HCT116 (cell line): ENCODE measurements around the gene GMDS. TPM values are rescaled to one million over a fixed set of nuclear protein-coding genes. Genes with fewer than 3 reads are reported as not detected.
"Not testable (repeated sequence)": the region's sequence is repeated elsewhere in the genome, so short reads cannot be mapped to it uniquely, and the experiment has no call there.

Experiments
- ATAC-seq: fragments of 200-7000 bp; cut with Tn5 transposase; 2 replicates; pipeline ENCODE4 v1.9.1; 2020; ENCODE audit warnings: mild to moderate bottlenecking, moderate library complexity
- BruUV-seq: library from RNA; stranded (reverse); fragments of 400-500 nt; replicated peaks from 2 replicates; lab custom pipeline; 2021; lab: Mats Ljungman, UMichigan
- CTCF ChIA-PET: fragments of 300-600 bp; sonication (Branson Sonifier 250); formaldehyde crosslinking; loops from one replicate; lab custom pipeline; 2021; ENCODE audit warnings: antibody characterized with exemption; lab: Charles Lee
- POLR2A ChIA-PET: fragments of 300-600, 350-600 bp; sonication (Branson Sonifier 250); formaldehyde crosslinking; loops from one replicate; lab custom pipeline; 2021; ENCODE audit warnings: antibody characterized with exemption; lab: Charles Lee
- RAD21 ChIA-PET, 2 experiments: fragments of 300-600 bp; sonication (Branson Sonifier 250); formaldehyde crosslinking; loops; one replicate each; lab custom pipeline; 2023; ENCODE audit warnings: low total read pairs in 2 of 2; ENCODE audit not compliant: uncharacterized antibody in 2 of 2, unreplicated experiment in 2 of 2, low non-redundant PET in 1 of 2; lab: Charles Lee
- DNase-seq: peaks from one replicate; pipeline ENCODE4 v3.0.0-alpha.2; 2010; ENCODE audit warnings: low read depth, low spot score
- H2AFZ ChIP-seq: fragments of 200-600 bp; shearing (Covaris generic), sonication (generic); 2 replicates; pipeline ENCODE4 v1.6.1; 2017; ENCODE audit warnings: low read depth, mixed run types, mixed read lengths, antibody characterized with exemption, low read length; ENCODE audit not compliant: poor library complexity, severe bottlenecking
- H3K27ac ChIP-seq: 2 replicates; pipeline ENCODE4 v1.5.1; 2012; ENCODE audit warnings: low read depth, low read length
- H3K27me3 ChIP-seq: fragments of 200-600 bp; sonication (generic); 2 replicates; pipeline ENCODE4 v1.6.1; 2016; ENCODE audit warnings: mixed run types, low read length, mixed read lengths; ENCODE audit not compliant: insufficient read depth
- H3K36me3 ChIP-seq, 2 experiments: fragments of 200-500 bp in 1 of 2; fragments of 200-600 bp in 1 of 2; sonication (Bioruptor generic) in 1 of 2; sonication (generic) in 1 of 2; 2 replicates each; pipeline versions ENCODE4 v1.5.1 to v1.6.1; 2014 to 2016; ENCODE audit warnings: low read length in 2 of 2, inconsistent platforms in 1 of 2, mixed read lengths in 1 of 2, mixed run types in 1 of 2; ENCODE audit not compliant: insufficient read depth in 2 of 2, control insufficient read depth in 1 of 2
- H3K4me1 ChIP-seq, 2 experiments: fragments of 200-600 bp in 1 of 2; sonication (generic) in 1 of 2; 2 replicates each; pipeline versions ENCODE4 v1.5.1 to v1.6.1; 2012 to 2017; ENCODE audit warnings: low read length in 2 of 2, inconsistent platforms in 1 of 2, mild to moderate bottlenecking in 1 of 2, mixed read lengths in 1 of 2, mixed run types in 1 of 2, moderate library complexity in 1 of 2; ENCODE audit not compliant: insufficient read depth in 2 of 2, control insufficient read depth in 1 of 2
- H3K4me2 ChIP-seq: fragments of 200-600 bp; sonication (generic); 2 replicates; pipeline ENCODE4 v1.6.1; 2017; ENCODE audit warnings: mixed run types, low read length, mixed read lengths
- H3K4me3 ChIP-seq, 2 experiments: fragments of 200-600 bp in 1 of 2; sonication (generic) in 1 of 2; replicated peaks in 1 of 2; 2 replicates each; pipeline ENCODE4 v1.5.1; 2011 to 2016; ENCODE audit warnings: low read length in 2 of 2, control low read depth in 1 of 2, low read depth in 1 of 2, mild to moderate bottlenecking in 1 of 2, mixed read lengths in 1 of 2, mixed run types in 1 of 2
- H3K79me2 ChIP-seq: fragments of 200-600 bp; sonication (generic); 2 replicates; pipeline ENCODE4 v1.6.1; 2017; ENCODE audit warnings: mild to moderate bottlenecking, mixed run types, low read length, moderate library complexity, mixed read lengths; ENCODE audit not compliant: insufficient read depth
- H3K9ac ChIP-seq: fragments of 200-600 bp; sonication (generic); 2 replicates; pipeline ENCODE4 v1.6.1; 2016; ENCODE audit warnings: low read length, mixed read lengths
- H3K9me2 ChIP-seq: fragments of 200-600 bp; sonication (generic), shearing (Covaris generic); 2 replicates; pipeline ENCODE4 v1.6.1; 2017; ENCODE audit warnings: mixed run types, mild to moderate bottlenecking, moderate library complexity; ENCODE audit not compliant: insufficient read depth
- H3K9me3 ChIP-seq, 2 experiments: fragments of 200-500 bp in 1 of 2; fragments of 200-600 bp in 1 of 2; sonication (Bioruptor generic) in 1 of 2; sonication (generic) in 1 of 2; 2 replicates each; pipeline ENCODE4 v1.6.1; 2014 to 2017; ENCODE audit warnings: low read length in 2 of 2, mixed read lengths in 2 of 2, inconsistent platforms in 1 of 2, low read depth in 1 of 2, mild to moderate bottlenecking in 1 of 2, mixed run types in 1 of 2, moderate library complexity in 1 of 2; ENCODE audit not compliant: control insufficient read depth in 1 of 2, insufficient read depth in 1 of 2
- H4K20me1 ChIP-seq: fragments of 200-600 bp; sonication (generic), shearing (Covaris generic); 2 replicates; pipeline ENCODE4 v1.6.1; 2017; ENCODE audit warnings: mixed run types, mild to moderate bottlenecking, moderate library complexity; ENCODE audit not compliant: insufficient read depth
- CEBPB ChIP-seq: IDR thresholded peaks from 2 replicates; pipeline ENCODE4 v1.6.1; 2012; ENCODE audit warnings: low read depth
- CTCF ChIP-seq, 3 experiments: fragments of 200-600 bp in 1 of 3; sonication (generic) in 1 of 3; IDR thresholded peaks in 2 of 3; conservative IDR thresholded peaks in 1 of 3; 2 replicates each; pipeline ENCODE4 v1.5.1; 2012 to 2017; ENCODE audit warnings: low read depth in 2 of 3, low read length in 2 of 3, antibody characterized with exemption in 1 of 3, borderline replicate concordance in 1 of 3, control low read depth in 1 of 3, mild to moderate bottlenecking in 1 of 3, mixed read lengths in 1 of 3, mixed run types in 1 of 3, moderate library complexity in 1 of 3; ENCODE audit not compliant: insufficient read depth in 1 of 3
- ELF1 ChIP-seq: IDR thresholded peaks from 2 replicates; pipeline ENCODE4 v1.6.1; 2012; ENCODE audit warnings: low read depth, borderline replicate concordance
- EZH2phosphoT487 ChIP-seq: fragments of 200-600 bp; IDR thresholded peaks from 2 replicates; pipeline ENCODE4 v1.6.1; 2018; ENCODE audit warnings: antibody characterized with exemption, borderline replicate concordance
- JUND ChIP-seq: IDR thresholded peaks from 2 replicates; pipeline ENCODE4 v1.6.1; 2012
- POLR2A ChIP-seq: IDR thresholded peaks from 2 replicates; pipeline ENCODE4 v1.7.0; 2011; ENCODE audit warnings: borderline replicate concordance; ENCODE audit not compliant: insufficient read depth, insufficient read length; ENCODE audit errors: extremely low read depth
- REST ChIP-seq: IDR thresholded peaks from 2 replicates; pipeline ENCODE4 v1.6.1; 2012; ENCODE audit warnings: low read depth
- SIN3A ChIP-seq: IDR thresholded peaks from 2 replicates; pipeline ENCODE4 v1.6.1; 2012; ENCODE audit warnings: low read depth
- SP1 ChIP-seq: IDR thresholded peaks from 2 replicates; pipeline ENCODE4 v1.6.1; 2012; ENCODE audit warnings: low read depth
- SRF ChIP-seq: IDR thresholded peaks from 2 replicates; pipeline ENCODE4 v1.6.1; 2012; ENCODE audit warnings: low read depth
- TCF7L2 ChIP-seq: IDR thresholded peaks from 2 replicates; pipeline ENCODE4 v1.7.0; 2011; ENCODE audit warnings: borderline replicate concordance, inconsistent platforms; ENCODE audit not compliant: insufficient read depth, insufficient read length; ENCODE audit errors: extremely low read depth
- ZBTB33 ChIP-seq: IDR thresholded peaks from 2 replicates; pipeline ENCODE4 v1.6.1; 2011; ENCODE audit warnings: mild to moderate bottlenecking, low read length, moderate library complexity; ENCODE audit not compliant: insufficient replicate concordance; ENCODE audit errors: extremely low read depth
- ZFX ChIP-seq: fragments of 450-650 bp; IDR thresholded peaks from 2 replicates; pipeline ENCODE4 v1.6.1; 2017
- intact Hi-C: fragments of 100-400 bp; cut with micrococcal nuclease; formaldehyde crosslinking; loops from 2 replicates; pipeline ENCODE4 v1.10.0; 2022
- total RNA-seq: library from RNA; stranded (reverse); gene quantifications from one replicate; pipeline ENCODE4 v1.2.1, GENCODE V29; 2021; ENCODE audit not compliant: unreplicated experiment

GMDS gene
- total RNA-seq, 1 experiment from 2014 or later = 34.4 TPM

- H4K20me1 ChIP-seq, H3K36me3 ChIP-seq, BruUV-seq, H2AFZ ChIP-seq, H3K27me3 ChIP-seq, H3K9me3 ChIP-seq, H3K79me2 ChIP-seq, H3K9ac ChIP-seq, H3K4me3 ChIP-seq, intact Hi-C loops, ATAC-seq, H3K27ac ChIP-seq, H3K4me2 ChIP-seq, RAD21 ChIA-PET, H3K9me2 ChIP-seq, POLR2A ChIA-PET, DNase-seq: not testable (repeated sequence)
- H3K4me1 ChIP-seq = peaks cover 8 to 16% of the 10 kb centered on the region in 2 experiments; a peak in 2 of 4 replicates
- CTCF ChIA-PET = interaction anchor here (1.1 kb wide), 1 partner anchor 663 kb away, joined by 3 read pairs; no protein-coding TSS in a partner anchor
These were observed 554.7 kb downstream of the GMDS start for GRCh38 chr6:1690656-1691055.

GRCh38 chr6:1689141-1689540 lies 556.3 kb downstream of the GMDS start:
- Histone ChIP-seq H3K79me2 (no peaks in the 10 kb centered on the region), H3K4me3 (no peak overlapping the region), H2AFZ (no peak overlapping the region), H3K9me2 (no peaks in the 10 kb centered on the region), H4K20me1 (no peaks in the 10 kb centered on the region), H3K27me3 (no peaks in the 10 kb centered on the region), H3K4me1 (peaks cover 12 to 16% of the 10 kb centered on the region in 2 experiments; a peak in 2 of 4 replicates), H3K4me2 (no peak overlapping the region), H3K36me3 (no peaks in the 10 kb centered on the region), H3K27ac (no peak overlapping the region), H3K9ac (no peak overlapping the region), H3K9me3 (no peaks in the 10 kb centered on the region)
- ChIA-PET CTCF (no interaction called here), POLR2A (no interaction called here)
- DNase-seq (no peak), ATAC-seq (no peak)
- intact Hi-C loops = loop anchor here (5.0 kb wide), 1 partner anchor 82 kb away; the partner anchor contains the start of gene FOXC1
- BruUV-seq = no TSS peak
- TF ChIP-seq SP1 (no peak), EZH2phosphoT487 (no peak), JUND (no peak), ZBTB33 (no peak), CEBPB (no peak), ZFX (no peak), TCF7L2 (no peak), CTCF (IDR thresholded peaks at IDR 0.05 in 2 of 3, conservative IDR thresholded peaks at IDR 0.05 in 1 of 3; ENCODE audit: borderline replicate concordance in 1 of 3, insufficient read depth in 1 of 3, low read depth in 2 of 3, low read length in 2 of 3) (no peak), SRF (no peak), SIN3A (no peak), REST (no peak), ELF1 (no peak), POLR2A (no peak)
- TF ChIP-seq, all 23 proteins: peak for 0
- RAD21 ChIA-PET = no interaction called here
